GM12892 (cell line): ENCODE results near the gene IGLON5.

Experiments used
- POLR2AphosphoS5 ChIP-seq: IDR thresholded peaks from 2 replicates; pipeline ENCODE4 v1.6.1; 2011; ENCODE audit warnings: low read depth, low read length, control low read depth
- TAF1 ChIP-seq: IDR thresholded peaks from 2 replicates; pipeline ENCODE4 v1.6.1; 2011; ENCODE audit warnings: low read depth, mild to moderate bottlenecking, control low read depth, low read length, borderline replicate concordance

GRCh38 chr19:51339687-51340656 is 28.5 kb downstream of the IGLON5 start:
- TF ChIP-seq POLR2AphosphoS5 (no peak), TAF1 (no peak)
